Testis (tissue), 3 donors: ENCODE data around the gene EPHA5. TPM values are rescaled to one million over a fixed set of nuclear protein-coding genes. Genes with fewer than 3 reads are reported as not detected.

ENCODE experiments used
- DNase-seq: peaks from one replicate; pipeline ENCODE4 v3.0.0-alpha.2; 2019
- H3K27ac ChIP-seq, 2 donors: fragments of 200-600 bp; sonication (generic); one replicate each; pipeline ENCODE4 v1.5.1; 2019
- H3K27me3 ChIP-seq: fragments of 200-600 bp; sonication (generic); one replicate; pipeline ENCODE4 v1.5.1; 2019
- H3K36me3 ChIP-seq: fragments of 200-600 bp; sonication (generic); one replicate; pipeline ENCODE4 v1.5.1; 2017; ENCODE audit warnings: low read depth; ENCODE audit errors: missing control alignments
- H3K4me1 ChIP-seq: fragments of 200-600 bp; sonication (generic); one replicate; pipeline ENCODE4 v1.5.1; 2019
- H3K4me3 ChIP-seq, 2 donors: fragments of 200-600 bp; sonication (generic); one replicate each; pipeline ENCODE4 v1.5.1; 2017 to 2019
- H3K9me3 ChIP-seq: fragments of 200-600 bp; sonication (generic); one replicate; pipeline ENCODE4 v1.5.1; 2017
- CTCF ChIP-seq, 3 experiments: fragments of 450-650 bp in 2 of 3; fragments of 200-600 bp in 1 of 3; sonication (generic) in 1 of 3; IDR thresholded peaks; one replicate each; pipeline ENCODE4 v1.5.1; 2016 to 2019; ENCODE audit warnings: antibody characterized with exemption in 3 of 3, mild to moderate bottlenecking in 2 of 3, moderate library complexity in 1 of 3
- POLR2A ChIP-seq: fragments of 450-650 bp; IDR thresholded peaks from one replicate; pipeline ENCODE4 v1.6.1; 2017; ENCODE audit warnings: antibody characterized with exemption, mild to moderate bottlenecking, moderate library complexity
- whole genome bisulfite sequencing, 2 donors: methylation state at CpG; one replicate each; pipeline ENCODE4 v1.1.5; 2018; 5-methylcytosine and 5-hydroxymethylcytosine counted together
- intact Hi-C: fragments of 100-400 bp; cut with DNase I; formaldehyde crosslinking; loops from one replicate; pipeline ENCODE4 v1.15.1; 2023; ENCODE audit warnings: low total_unique reads
- polyA plus RNA-seq: library from polyadenylated mRNA; stranded (reverse); fragments of 350-450 nt; fragmentation: Illumina TruSeq; extraction: RNeasy Lipid Tissue Mini Kit (QIAGEN cat#74804); gene quantifications from one replicate; pipeline ENCODE4 v1.2.3, GENCODE V29; 2014; ENCODE audit warnings: low read depth, low replicate concordance; ENCODE audit not compliant: insufficient read depth
- total RNA-seq, 2 donors: library from RNA; depleted of rRNA; stranded (reverse); fragments of >200 nt; gene quantifications; one replicate each; pipeline ENCODE4 v1.2.3, GENCODE V29; 2016

Gene EPHA5
- total and polyA plus RNA-seq, 3 donors from 2014 or later = 1.0 to 3.1 (median 1.4) TPM

- Histone ChIP-seq H3K27me3 (no peaks in the 10 kb centered on the region), H3K27ac (no peak overlapping the region), H3K4me3 (no peak overlapping the region), H3K4me1 (no peaks in the 10 kb centered on the region), H3K9me3 (no peaks in the 10 kb centered on the region), H3K36me3 (no peaks in the 10 kb centered on the region)
- no peak for TF ChIP-seq CTCF (IDR thresholded peaks at IDR 0.05)
- no peak for TF ChIP-seq POLR2A
- DNase-seq = no peak
- 59 to 86% methylated on average over 1 of the region's 1 CpG for WGBS, 2 donors
- intact Hi-C loops = no loop called here
Measured at GRCh38 chr4:65521666-65522065, 148.6 kb downstream of the EPHA5 start.

GRCh38 chr4:65515646-65516045 lies 154.6 kb downstream of the EPHA5 start:
- no peaks in the 10 kb centered on the region for H3K4me1 ChIP-seq
- 70 to 78% methylated on average over 2 of the region's 2 CpGs for WGBS, 2 donors
- H3K4me3 ChIP-seq = no peak overlapping the region
- TF ChIP-seq CTCF (IDR thresholded peaks at IDR 0.05) (no peak), POLR2A (no peak)
- H3K27ac ChIP-seq = no peak overlapping the region
- intact Hi-C loops = no loop called here
- no peaks in the 10 kb centered on the region for H3K27me3 ChIP-seq
- no peaks in the 10 kb centered on the region for H3K36me3 ChIP-seq
- H3K9me3 ChIP-seq = no peaks in the 10 kb centered on the region
- no peak for DNase-seq

- intact Hi-C loops = no loop called here
- TF ChIP-seq CTCF (IDR thresholded peaks at IDR 0.05) (no peak), POLR2A (no peak)
- no peaks in the 10 kb centered on the region for H3K9me3 ChIP-seq
- H3K36me3 ChIP-seq = no peaks in the 10 kb centered on the region
- no peaks in the 10 kb centered on the region for H3K4me1 ChIP-seq
- no peaks in the 10 kb centered on the region for H3K27me3 ChIP-seq
- H3K4me3 ChIP-seq = no peak overlapping the region
- H3K27ac ChIP-seq = no peak overlapping the region
- WGBS, 2 donors = 83 to 87% methylated on average over 1 of the region's 1 CpG
- no peak for DNase-seq
Measured at GRCh38 chr4:65510976-65511375, 159.3 kb downstream of the EPHA5 start.

GRCh38 chr4:65508168-65508567 lies 162.1 kb downstream of the EPHA5 start:
- H3K36me3 ChIP-seq = no peaks in the 10 kb centered on the region
- H3K4me1 ChIP-seq = no peaks in the 10 kb centered on the region
- no peaks in the 10 kb centered on the region for H3K27me3 ChIP-seq
- no peak for DNase-seq
- H3K9me3 ChIP-seq = no peaks in the 10 kb centered on the region
- WGBS, 2 donors = 83 to 84% methylated on average over 2 of the region's 2 CpGs
- intact Hi-C loops = no loop called here
- no peak overlapping the region for H3K4me3 ChIP-seq
- no peak overlapping the region for H3K27ac ChIP-seq
- TF ChIP-seq CTCF (IDR thresholded peaks at IDR 0.05) = no peak

GRCh38 chr4:65502131-65502701 lies 168.1 kb downstream of the EPHA5 start:
- DNase-seq = no peak
- no peaks in the 10 kb centered on the region for H3K9me3 ChIP-seq
- no peaks in the 10 kb centered on the region for H3K36me3 ChIP-seq
- intact Hi-C loops = no loop called here
- H3K4me3 ChIP-seq = no peak overlapping the region
- H3K27me3 ChIP-seq = no peaks in the 10 kb centered on the region
- no peaks in the 10 kb centered on the region for H3K4me1 ChIP-seq
- no peak for TF ChIP-seq CTCF (IDR thresholded peaks at IDR 0.05)
- TF ChIP-seq POLR2A = no peak
- H3K27ac ChIP-seq = no peak overlapping the region
- 71 to 91% methylated on average over 2 of the region's 2 CpGs for WGBS, 2 donors
